GM12864 (cell line): ENCODE data around the gene MCL1.
"Not testable (repeated sequence)": the region's sequence is repeated elsewhere in the genome, so short reads cannot be mapped to it uniquely, and the experiment has no call there.

Experiments
- DNase-seq: peaks from one replicate; pipeline ENCODE4 v3.0.0-alpha.2; 2011; ENCODE audit warnings: low read depth
- H3K4me3 ChIP-seq: 2 replicates; pipeline ENCODE4 v1.5.1; 2011; ENCODE audit warnings: mild to moderate bottlenecking, low read depth, low read length, control low read depth
- TF ChIP-seq, protein P1 (sequence below): IDR thresholded peaks from 2 replicates; pipeline ENCODE4 v1.5.1; 2011; ENCODE audit warnings: low read depth, mild to moderate bottlenecking, moderate library complexity, low read length, control low read depth, inconsistent platforms; ENCODE audit errors: missing control alignments

Gene MCL1

DNA sequence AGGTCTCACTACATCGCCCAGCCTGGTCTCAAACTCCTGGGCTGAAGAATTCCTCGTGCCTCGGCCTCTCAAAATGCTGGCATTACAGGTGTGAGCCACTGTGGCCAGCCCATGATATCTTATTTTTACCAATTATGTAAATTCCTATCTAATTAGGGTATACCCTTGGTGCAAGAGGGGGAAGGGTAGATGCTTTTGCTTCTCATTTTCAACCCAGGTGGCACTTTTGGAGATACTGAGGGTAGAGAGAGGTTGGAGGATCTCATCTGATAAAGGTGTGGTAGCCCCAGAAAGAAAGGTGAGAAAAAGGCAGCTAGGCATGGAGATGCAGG is 32.6 kb upstream of the MCL1 start:
- no peak for DNase-seq
- TF ChIP-seq, protein P1, sequence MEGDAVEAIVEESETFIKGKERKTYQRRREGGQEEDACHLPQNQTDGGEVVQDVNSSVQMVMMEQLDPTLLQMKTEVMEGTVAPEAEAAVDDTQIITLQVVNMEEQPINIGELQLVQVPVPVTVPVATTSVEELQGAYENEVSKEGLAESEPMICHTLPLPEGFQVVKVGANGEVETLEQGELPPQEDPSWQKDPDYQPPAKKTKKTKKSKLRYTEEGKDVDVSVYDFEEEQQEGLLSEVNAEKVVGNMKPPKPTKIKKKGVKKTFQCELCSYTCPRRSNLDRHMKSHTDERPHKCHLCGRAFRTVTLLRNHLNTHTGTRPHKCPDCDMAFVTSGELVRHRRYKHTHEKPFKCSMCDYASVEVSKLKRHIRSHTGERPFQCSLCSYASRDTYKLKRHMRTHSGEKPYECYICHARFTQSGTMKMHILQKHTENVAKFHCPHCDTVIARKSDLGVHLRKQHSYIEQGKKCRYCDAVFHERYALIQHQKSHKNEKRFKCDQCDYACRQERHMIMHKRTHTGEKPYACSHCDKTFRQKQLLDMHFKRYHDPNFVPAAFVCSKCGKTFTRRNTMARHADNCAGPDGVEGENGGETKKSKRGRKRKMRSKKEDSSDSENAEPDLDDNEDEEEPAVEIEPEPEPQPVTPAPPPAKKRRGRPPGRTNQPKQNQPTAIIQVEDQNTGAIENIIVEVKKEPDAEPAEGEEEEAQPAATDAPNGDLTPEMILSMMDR = no peak
- peak overlapping the region; percentile 6; the same call in 1 of the 2 replicates for H3K4me3 ChIP-seq

DNA sequence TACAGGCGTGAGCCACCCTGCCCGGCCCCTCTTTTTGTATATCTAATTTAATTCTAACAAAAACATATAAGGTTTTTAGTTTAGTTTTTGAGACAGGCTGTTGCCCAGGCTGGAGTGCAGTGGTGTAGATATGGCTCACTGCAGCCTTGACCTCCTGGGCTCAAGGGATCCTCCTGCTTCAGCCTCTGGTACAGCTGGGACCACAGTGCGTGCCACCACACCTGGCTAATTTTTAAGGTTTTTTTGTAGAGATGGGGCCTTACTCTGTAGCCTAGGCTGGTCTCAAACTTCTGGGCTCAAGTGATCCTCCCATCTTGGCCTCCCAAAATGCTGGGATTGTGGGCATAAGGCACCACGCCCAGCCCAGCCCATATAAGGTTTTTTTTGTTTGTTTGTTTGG is 31.2 kb upstream of the MCL1 start:
- H3K4me3 ChIP-seq = no peak overlapping the region
- DNase-seq = no peak
- TF ChIP-seq, protein P1 = no peak

DNA sequence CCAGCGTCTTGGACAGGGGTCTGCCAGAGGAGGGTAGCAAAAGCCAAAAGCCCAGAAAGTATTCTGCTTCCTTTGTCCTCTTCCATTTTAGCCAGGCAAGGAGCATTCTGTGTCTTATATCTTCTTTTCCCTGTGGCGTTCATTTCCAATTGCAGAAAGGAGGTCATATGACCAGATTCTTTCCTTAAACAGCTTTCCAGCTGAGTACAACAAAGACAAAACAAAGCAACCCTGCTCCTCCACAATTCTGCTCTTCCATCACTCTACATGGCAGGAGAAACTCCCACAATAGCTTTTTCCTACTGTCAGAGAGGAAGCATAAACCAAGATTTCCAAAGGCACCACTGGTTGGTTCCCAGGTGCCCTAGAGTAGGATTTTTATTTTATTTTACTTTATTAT is 30.3 kb upstream of the MCL1 start:
- DNase-seq = no peak
- no peak overlapping the region for H3K4me3 ChIP-seq
- TF ChIP-seq, protein P1 = no peak

DNA sequence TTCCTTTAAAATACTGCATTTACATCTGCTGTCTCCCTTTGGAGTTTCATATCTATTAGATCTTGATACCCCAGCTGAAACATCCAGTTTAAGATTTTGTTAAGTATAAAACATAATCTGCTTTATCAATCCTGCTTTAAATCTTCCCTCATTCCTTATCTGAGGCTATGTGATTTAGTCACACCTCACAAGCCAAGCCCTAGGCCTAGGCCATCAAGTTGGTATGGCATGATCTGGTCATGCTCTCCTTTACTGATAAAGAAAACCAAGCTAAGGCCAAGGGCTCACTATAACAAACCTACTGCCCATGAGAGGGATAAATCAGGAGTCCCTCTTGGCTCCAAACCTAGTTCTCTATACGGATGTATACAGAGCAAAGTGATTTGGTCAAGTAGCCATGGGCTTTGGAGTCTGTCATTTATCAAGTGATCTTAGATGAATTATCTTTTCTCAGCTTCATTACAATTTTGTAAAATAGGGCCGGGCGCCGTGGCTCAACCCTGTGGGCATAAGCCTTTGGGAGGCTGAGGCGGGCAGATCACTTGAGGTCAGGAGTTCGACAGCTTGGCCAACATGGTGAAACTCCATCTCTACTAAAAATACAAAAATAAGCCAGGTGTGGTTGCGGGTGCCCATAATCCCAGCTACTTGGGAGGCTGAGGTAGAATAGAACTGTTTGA is 27.2 kb upstream of the MCL1 start:
- H3K4me3 ChIP-seq = no peak overlapping the region
- no peak for DNase-seq
- TF ChIP-seq, protein P1 = no peak

DNA sequence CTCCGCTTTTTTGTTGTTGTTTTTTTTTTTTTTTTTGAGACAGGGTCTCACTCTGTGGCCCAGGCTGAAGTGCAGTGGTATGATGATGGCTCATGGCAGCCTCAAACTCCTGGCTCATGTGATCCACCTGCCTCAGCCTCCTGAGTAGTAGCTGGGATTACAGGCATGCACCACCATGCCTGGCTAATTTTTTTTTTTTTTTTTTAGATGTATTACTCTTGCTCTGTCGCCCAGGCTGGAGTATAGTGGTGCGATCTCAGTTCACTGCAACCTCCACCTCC is 26.0 kb upstream of the MCL1 start:
- not testable (repeated sequence) for DNase-seq, H3K4me3 ChIP-seq

DNA sequence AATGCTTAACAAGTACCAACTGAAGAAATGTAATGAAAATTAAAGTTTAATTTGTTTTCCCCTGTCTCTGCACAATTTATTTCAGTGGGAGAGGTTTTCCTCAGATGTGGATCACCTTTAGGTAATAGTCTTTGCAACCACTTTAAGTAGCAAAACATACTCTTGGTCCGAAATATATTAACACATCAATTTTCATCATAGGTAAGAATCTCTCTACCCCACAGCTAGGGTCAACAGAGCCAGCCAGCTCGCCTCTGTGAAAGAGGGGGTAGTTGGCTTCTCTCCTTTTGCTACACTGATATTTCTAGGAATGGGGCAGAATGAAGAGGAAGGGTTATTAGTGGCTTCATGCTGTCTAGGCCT is 24.8 kb upstream of the MCL1 start:
- TF ChIP-seq, protein P1 = no peak
- DNase-seq = no peak
- no peak overlapping the region for H3K4me3 ChIP-seq

DNA sequence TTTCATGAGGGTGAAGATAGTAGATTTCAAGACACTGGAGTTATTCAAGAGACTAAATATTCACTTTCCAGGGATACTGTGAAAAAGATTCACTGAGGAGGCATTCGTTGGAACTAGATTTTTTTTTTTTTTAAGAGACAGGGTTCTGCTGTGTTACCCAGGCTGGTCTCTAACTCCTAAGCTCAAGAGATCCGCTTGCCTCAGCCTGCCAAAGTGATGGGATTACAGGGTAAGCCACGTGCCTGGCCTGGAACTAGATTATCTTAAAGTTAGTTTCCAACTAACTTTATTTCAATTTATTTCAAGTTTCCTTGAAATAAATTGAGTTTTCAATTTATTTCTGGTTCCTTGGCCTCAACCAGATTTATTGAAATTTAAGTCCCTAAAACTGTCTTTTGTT is 24.3 kb upstream of the MCL1 start:
- no peak overlapping the region for H3K4me3 ChIP-seq
- TF ChIP-seq, protein P1 = no peak
- DNase-seq = no peak

DNA sequence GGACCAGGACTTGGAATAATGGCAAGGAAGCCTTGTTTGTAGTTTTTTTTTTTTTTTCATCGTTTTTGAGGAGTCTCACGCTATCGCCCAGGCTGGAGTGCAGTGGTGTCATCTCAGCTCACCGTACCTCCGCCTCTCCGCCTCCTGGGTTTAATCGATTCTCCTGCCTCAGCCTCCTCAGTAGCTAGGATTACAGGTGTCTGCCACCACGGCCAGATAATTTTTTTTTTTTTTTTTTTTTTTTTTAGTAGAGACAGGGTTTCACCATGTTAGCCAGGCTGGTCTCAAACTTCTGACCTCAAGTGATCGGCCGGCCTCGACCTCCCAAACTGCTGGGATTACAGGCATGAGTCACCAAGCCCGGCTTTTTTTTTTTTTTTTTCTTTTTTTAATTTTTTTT is 23.0 kb upstream of the MCL1 start:
- not testable (repeated sequence) for H3K4me3 ChIP-seq, DNase-seq
